Fibroblast of the conjunctiva (primary cell): ENCODE data around the gene ZMIZ2.
A peak's percentile ranks its signal among the peaks of the same experiment; 100 is the strongest.
"Not testable (repeated sequence)": the region's sequence is repeated elsewhere in the genome, so short reads cannot be mapped to it uniquely, and the experiment has no call there.

Experiments used
- DNase-seq: peaks from one replicate; pipeline ENCODE4 v3.0.0-alpha.2; 2010; ENCODE audit warnings: low read depth

Gene ZMIZ2

DNA sequence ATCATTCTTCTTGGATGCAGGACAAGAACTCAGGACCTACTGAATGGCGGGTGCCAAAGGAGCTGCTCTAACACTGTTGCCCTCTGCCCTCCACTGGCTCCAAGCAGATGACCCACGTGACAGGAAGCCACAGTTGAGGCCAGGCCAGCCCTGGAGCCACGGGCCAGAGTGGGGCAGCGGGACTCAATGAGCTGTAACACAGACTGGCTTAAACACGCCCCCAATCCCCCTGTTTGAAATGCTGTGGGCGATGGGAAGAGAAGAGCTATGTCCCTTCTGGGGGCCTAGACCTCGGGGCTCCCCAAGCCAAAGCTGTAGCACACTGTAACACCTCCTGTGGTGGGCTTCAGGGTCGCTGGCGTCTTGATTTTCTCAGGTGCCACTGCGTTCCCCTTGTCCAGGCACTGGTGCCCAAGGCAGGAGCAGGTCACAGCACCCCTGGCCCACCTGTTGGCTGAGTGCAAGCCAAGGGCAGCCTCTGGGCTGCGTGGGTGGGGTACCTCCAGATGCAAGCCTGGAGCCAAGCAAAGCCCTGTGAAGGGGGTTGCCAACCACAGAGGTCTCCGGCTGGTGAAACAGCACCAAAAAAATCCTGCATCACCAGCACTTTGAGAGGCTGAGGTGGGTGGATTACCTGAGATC, 18.6 kb upstream of the ZMIZ2 start:
- DNase-seq: no peak

DNA sequence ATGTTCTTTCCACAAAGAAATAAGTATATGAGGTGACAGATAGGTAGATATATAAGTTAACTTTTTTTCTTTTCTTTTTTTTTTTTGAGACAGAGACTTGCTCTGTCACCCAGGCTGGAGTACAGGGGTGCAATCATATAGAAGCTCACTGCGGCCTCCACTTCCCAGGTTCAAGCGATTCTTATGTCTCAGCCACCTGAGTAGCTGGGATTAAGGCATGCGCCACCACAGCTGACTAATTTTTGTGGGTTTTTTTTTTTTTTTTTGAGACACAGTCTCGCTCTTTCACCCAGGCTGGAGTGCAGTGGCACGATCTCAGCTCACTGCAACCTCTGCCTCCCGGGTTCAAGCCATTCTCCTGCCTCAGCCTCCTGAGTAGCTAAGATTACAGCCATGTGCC, 15.7 kb upstream of the ZMIZ2 start:
- not testable (repeated sequence) for DNase-seq

DNA sequence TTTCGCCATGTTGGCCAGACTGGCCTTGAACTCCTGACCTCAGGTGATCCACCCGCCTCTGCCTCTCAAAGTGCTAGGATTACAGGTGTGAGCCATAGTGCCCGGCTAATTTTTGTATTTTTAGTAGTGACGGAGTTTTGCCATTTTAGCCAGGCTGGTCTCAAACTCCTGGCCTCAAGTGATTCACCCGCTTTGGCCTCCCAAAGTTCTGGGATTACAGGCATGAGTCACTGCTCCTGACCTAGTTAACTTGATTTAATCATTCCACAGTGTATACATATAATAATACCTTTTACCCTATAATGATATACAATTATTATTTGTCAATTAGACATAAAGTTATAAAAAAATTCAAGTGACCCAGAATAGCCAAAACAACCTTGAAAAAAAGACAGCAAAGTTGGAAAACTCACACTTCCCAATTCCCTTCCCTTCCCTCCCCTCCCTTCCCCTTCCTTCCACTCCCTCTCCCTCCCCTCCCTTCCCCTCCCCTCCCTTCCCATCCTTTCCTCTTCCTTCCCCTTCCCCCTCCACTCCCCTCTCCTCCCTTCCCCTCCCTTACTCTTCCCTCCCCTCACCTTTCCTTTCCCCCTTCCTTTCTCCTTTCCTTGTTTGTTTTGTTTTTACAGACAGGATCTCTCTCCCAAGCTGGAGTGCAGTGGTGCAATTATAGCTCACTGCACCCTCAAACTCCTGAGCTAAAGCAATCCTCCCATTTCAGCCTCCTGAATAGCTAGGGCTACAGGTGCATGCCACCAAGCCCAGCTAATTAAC, 14.8 kb upstream of the ZMIZ2 start:
- peak; percentile 21 for DNase-seq

DNA sequence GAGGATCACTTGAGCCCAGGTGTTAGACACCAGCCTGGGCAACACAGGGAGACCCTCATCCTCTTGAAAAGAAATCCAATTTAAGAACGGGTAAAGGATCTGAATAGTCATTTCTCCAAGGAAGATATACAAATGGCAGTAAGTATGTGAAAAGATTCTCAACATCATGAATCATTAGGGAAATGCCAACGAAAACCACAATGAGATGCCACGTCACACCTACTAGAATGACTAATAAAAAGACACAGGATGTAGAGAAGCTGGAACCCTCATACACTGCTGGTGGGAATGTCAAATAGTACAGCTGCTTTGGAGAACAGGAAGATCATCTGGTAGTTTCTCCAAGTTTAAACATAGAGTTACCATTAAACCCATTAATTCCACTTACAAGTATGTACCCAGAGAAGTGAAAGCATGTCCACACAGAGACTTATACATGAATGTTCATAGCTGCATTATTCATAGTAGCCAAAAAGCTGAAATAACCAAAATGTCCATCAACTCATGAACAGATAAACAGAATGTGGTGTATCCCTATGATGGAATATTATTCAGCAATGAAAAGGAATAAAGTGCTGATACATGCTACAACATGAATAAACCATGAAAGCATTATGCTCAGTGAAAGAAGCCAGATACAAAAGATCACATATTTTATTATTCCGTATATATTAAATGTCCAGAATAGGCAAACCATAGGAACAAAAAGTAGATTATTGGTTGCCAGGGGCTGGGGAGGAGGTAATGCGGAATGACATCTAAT, 13.1 kb upstream of the ZMIZ2 start:
- DNase-seq: peak; percentile 76

DNA sequence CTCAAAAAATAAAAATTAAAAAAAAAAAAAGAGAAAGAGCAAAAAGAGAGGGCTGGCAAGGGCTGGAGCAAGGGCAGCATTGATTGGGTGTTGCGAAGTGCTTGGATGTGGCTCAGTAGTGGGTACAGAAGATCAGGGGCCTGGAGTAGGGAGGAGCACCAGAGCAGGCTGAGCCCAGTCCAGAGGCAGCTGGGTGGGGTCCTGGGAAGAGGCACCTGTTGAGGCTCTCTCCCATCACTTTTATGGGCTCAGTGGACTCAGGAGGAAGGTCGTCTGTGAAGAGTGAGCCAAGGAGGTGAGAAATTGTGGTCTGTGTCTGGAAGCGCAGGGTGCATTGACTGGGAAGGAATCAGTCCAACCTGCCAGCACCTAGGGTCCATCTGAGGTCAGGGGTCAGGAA, 11.8 kb upstream of the ZMIZ2 start:
- DNase-seq: no peak

DNA sequence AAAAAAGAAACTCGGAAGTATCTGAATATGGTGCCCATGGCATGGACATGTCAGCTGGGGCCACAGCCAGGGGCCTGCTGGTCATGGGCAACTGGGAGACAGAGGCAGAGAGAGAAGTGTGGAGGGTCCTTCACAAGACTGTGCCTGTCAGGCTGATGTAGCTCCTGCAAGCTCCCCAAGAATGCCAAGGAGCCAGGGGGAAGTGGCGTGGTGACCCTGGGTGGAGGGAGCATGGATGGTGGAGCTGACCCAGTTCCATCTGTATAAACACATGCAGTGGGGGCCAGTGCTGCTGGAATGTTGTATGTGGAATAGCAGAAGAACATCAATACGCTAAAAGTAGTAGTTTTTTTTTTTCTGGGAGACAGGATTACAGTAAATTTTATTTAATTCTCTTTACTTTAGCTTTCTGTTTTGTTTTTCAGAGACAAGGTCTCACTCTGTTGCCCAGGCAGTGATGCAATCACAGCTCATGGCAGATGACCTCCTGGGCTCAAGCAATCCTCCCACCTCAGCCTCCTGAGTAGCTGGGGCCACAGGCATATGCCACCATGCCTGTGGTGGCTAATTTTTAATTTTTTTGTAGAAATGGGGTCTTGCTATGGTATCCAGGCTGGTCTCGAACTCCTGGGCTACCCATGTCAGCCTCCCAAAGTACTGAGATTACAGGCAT, 10.5 kb upstream of the ZMIZ2 start:
- DNase-seq: no peak

DNA sequence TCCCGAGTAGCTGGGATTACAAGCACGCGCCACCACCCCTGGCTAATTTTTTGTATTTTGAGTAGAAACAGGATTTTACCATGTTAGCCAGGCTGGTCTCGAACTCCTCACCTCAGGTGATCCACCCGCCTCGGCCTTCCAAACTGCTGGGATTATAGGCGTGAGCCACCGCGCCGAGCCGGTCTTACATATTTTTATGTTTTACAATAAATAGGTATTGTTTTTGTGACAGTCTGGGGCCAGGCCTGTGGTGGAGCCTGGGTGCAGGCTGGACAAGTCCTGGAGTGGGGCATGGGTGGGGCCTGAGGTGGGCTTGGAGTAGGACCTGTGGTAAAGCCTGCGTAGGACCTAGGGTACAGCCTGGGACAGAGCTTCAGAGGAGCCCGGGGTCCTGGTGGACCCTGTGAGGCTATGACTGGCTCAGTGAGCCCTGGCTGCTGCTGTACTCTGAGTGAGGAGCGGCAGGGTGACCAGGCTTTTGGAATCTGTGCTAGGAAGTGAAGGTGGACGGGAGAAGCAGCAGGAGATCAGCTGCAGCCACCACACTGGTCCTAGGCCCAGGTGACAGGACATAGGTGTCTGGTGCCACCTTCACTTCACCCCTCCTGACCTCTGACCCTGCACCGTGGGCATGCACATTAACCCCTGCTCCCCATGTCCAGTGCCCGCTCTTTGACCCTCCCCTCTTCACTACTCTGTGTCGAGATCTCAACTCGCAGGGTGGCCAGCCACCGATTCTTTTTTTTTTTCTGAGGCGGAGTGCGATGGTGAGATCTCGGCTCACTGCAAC, 9.6 kb upstream of the ZMIZ2 start:
- DNase-seq: no peak

DNA sequence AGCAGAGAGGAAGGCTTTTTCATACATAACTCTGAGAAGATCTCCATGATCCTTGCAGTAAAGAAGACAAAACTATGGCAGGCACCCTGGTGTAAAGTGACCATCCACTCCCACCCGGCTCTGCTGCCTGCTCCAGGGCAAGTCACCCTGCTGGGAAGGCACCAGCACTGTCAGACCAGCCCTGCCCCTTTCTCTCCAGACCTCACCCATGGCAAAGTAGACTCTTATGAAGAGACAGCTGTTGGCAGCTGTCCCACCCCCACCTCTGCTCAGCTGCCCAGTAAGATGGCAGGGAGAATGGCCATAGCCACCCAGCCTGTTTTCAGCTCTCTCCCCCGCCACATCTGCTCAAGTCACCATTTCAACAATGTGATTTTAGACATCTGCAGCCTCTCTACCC, 8.6 kb upstream of the ZMIZ2 start:
- DNase-seq: no peak

DNA sequence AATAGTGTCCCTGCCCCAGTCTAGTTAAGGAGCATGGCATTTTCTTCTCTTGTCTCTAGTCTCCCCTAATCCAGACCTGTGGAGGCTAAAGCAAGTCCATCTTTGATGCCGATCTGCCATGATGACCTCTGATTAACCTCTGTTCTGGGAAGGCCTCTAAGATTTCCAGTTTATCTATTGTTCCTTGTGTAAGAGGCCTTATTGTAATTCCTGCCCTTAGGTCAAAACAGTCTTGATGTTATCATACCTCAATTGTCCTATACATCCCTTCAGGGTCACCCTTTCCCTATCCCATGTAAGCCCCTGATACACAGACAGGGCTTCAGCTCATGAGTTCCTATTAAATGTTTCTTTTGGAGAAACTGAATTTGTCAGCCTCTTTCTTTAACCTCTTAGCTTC, 4.9 kb upstream of the ZMIZ2 start:
- DNase-seq: no peak

DNA sequence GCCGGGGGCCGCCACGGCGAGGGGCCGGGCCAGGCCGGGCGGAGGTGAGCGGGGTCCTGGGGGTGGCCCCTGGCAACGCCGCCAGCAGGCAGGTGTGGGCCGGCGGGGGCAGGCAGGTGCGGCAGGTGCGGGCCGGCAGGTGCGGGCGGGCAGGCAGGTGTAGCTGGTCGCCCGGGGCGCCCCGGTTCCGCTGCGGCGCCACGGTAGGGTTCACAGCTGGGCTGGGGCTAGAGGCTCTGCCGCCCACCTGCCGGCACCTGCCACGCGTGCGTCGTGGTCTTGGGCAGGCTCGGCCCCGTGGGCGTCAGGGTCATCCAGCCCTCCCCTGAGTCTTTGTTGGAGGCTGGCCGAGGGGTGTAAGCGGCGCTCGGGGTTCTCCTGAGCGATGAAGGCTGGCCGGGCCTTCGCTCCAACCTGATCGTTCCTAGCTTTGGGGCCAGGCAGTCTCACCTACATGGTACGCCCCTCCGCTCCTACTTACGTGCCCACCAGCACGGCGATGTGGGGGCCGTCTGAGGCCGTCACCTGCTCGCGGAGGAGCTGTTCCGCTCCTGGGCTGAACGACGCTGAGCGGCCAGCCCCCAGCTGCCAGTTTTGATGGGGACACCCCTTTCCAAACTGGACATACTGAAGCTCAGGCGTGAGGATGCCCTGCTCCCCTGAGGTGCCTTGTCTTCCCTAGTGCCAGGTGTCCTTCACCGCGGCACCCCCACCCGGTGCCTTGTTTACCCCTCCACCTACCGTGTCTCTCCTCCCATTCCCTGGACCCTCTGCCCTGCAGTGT, 493 bp downstream of the ZMIZ2 start:
- no peak for DNase-seq

DNA sequence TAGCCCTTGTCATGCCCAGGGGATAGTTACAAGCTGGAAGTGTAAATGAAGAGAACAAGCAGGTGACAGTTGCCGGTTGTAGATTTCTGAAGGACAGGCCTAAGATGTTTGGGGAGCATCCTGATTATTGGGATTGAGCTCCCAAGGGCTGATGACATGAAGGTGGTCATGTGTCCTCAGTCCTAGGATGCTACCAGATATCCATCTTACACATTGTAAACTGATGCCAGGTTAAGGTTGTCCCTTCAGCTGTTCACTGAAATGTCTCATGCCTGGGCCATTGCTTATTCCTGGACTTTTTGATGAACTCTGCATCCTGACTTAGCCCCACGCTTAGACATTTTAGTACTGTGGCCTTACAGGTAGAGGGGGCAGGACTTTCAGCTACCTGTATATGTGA, 1.3 kb downstream of the ZMIZ2 start:
- DNase-seq: no peak

DNA sequence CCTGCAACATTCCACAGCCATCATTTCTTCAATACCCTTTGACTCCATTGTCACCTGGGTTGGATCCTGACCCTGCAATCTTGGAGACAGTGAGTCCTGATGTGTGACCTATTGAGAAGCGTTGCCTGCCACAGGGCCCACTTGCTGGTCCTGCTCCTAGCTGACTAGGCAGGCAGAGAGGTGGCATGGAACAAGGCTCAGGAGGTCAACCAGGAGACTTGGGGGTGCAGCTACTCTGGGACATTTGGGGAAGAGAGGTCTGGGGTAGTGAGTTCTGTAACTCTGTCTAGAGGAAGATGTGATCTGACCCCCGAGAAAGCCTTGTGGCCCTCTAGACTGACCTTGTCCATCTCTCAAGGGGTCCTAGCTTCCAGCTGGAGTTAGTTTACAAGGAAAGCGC, 1.8 kb downstream of the ZMIZ2 start:
- no peak for DNase-seq

DNA sequence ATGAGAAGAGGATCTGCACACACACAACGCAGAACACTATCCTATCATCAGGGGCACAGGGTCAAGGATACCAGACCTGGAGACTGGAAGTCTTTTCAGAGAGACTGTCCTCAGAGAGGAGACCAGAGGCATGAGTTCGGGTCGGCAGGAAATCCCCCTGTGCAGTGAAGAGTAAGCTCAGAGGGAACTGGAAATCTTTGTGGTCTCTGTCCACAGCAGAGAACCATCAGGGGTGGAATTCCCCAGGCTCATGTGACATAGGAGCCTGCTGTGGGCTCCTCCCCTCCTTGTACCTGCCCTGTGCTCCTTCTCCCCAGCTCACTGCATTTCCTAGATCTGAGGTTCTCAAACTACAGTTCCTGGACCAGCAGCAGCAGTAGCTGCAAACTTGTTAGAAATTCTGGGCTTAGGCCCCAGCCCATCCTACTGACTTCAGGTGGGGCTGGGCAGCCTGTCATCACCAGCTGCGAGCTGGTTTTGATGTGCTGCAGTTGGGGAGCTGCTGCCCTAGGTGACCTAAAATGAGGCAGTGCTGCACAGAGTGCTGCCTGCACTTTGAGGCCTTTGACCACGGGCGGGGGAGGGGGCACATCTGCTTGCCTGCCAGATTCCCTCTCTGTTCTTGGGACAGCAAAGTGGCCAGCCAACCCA, 2.4 kb downstream of the ZMIZ2 start:
- no peak for DNase-seq

DNA sequence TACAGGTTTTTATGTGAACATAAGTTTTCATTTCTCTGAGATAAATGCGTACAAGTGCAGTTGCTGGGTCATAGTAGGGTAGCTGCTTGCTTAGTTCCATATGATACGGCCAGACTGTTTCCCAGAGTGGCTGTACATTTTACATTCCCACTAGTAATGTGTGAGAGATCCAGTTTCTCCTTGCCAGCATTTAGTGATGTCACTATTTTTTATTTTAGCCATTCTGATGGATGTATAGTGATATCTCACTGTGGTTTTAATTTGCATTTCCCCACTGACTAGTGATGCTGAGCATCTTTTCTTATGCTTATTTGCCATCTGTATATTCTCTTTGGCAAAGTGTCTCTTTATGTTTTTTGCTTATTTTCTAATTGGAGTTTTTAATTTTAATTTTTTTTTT, 4.2 kb downstream of the ZMIZ2 start:
- DNase-seq: no peak

DNA sequence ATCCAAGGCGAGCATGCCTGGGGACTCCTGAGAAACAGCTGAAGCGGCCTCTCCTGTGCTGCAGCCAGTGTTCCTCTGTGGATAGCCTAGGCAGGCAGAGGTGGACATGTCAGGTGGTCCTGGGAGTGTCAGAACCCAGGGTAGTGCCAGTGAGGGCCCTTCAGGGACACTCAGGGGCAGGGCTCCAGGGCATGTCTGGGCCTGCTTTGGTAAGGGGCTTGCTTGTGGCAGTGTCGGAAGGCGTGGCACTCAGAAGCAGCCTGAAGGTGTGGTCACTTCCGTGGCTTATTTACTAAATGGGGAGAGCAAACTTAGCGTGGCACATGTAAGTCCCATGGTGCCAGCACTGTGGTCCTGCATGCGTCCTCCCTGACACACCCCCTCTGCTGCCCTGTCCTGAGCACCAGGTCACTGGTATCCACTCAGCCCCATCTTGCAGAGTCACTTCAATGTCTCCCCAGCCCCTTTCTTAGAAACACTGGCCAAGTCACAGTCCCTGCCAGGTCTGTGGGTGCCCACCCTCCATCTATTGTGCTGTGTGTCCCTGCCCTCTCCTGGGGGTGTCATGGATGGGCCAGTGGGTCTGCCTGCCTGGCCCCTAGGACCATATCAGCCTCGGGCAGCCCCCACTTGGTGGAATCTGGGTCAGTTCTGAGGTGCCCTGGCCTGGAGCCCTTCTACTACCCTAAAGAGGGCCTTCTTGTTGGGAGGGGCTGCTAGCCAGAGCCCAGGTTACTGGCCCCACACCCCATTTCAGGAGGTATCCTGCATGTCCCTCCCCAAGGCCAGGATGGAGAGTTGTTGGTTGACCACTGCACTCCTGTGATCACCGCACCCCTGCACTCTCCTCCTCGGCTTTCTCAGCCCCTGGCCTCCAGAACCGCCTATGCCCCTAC, 6.4 kb downstream of the ZMIZ2 start:
- no peak for DNase-seq

DNA sequence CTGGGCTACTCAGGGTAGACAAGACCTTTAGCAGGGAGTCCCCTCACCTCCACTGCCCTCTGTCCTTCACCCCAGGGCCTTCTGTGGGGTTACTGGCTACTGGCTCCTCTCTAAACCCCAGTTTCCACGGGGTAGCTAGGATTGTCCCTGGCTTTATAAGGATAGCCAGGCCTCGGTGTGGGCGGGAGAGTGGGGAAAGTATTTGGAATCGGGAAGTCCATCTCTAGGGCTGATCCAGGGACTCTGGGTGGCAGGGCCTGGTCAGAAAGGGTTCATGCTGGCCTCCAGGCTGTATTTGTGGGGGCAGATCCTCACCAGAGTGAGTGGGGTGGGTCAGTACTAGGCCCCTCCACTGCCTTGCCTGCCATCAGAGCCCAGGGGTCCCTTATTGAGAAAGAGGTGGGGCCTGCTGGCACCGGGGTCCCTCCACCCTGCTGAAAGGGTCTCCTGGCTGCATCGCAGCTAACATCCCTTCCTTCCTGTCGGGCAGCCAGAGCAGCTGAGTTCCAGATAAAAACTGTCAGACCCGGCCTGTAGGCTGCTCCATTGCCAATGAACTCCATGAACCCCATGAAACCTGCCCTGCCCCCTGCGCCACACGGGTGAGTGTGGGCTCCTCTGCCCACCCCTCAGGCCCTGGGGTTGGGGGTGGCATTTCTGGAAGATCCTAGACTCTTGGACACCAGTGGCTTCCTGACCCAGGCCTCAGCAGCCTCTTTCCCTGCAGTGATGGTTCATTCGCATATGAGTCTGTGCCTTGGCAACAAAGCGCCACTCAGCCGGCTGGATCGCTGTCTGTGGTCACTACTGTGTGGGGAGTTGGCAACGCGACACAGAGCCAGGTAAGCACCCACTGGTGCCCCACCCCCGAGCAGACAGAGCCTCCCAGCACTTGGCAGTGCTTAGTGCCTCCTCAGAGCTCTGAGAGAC, 7.3 kb downstream of the ZMIZ2 start:
- no peak for DNase-seq

DNA sequence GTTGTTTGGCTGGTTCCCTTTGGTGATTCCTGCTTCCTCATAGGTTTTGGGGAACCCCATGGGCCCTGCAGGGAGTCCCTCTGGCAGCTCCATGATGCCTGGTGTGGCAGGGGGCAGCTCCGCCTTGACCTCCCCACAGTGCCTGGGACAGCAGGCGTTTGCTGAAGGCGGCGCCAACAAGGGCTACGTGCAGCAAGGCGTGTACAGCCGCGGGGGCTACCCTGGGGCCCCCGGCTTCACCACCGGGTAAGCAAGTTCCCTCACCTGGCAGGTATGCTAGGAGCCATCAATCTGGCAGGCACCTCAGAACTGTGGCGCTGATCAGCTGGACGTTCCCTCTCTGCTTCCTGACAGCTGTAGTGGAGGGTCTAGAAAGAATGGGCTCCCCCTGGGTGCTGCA, 8.3 kb downstream of the ZMIZ2 start:
- no peak for DNase-seq

DNA sequence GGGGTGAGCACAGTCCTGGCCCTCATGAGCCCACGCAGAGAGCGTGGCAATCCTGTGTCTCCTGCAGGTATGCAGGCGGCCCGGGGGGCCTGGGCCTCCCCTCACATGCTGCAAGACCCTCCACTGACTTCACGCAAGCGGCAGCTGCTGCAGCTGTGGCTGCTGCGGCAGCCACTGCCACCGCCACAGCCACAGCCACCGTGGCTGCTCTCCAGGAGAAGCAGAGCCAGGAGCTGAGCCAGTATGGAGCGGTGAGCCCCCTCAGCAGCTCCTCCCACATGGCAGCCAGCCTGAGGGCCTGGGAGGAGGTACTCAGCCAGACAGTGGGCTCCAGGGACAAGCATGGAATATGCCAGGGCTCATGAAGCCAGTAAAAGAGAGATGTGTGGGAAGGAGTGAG, 8.7 kb downstream of the ZMIZ2 start:
- no peak for DNase-seq
